WTC11 (cell line): ENCODE measurements around the gene FOXO1. TPM values are rescaled to one million over a fixed set of nuclear protein-coding genes. Genes with fewer than 3 reads are reported as not detected.

Source experiments
- ATF1 ChIP-seq: sonication (generic); formaldehyde crosslinking; IDR thresholded peaks from 2 replicates; pipeline ENCODE4 v1.8.1; 2023; ENCODE audit warnings: mild to moderate bottlenecking, moderate library complexity, missing genetic modification reagents
- CREM ChIP-seq: sonication (generic); formaldehyde crosslinking; IDR thresholded peaks from 2 replicates; pipeline ENCODE4 v1.8.1; 2022; ENCODE audit warnings: mild to moderate bottlenecking, missing genetic modification reagents, moderate library complexity
- ELF4 ChIP-seq: sonication (generic); formaldehyde crosslinking; IDR thresholded peaks from 2 replicates; pipeline ENCODE4 v1.8.1; 2022; ENCODE audit warnings: low read depth, mild to moderate bottlenecking, moderate library complexity, missing genetic modification reagents
- MYBL2 ChIP-seq: sonication (generic); formaldehyde crosslinking; IDR thresholded peaks from 2 replicates; pipeline ENCODE4 v1.8.1; 2023; ENCODE audit warnings: mild to moderate bottlenecking, moderate library complexity, missing genetic modification reagents
- OVOL2 ChIP-seq: fragments of 250-450 bp; sonication (Bioruptor Pico); IDR thresholded peaks from 2 replicates; pipeline ENCODE4 v1.9.0; 2021; ENCODE audit warnings: mild to moderate bottlenecking, borderline replicate concordance
- PRRX2 ChIP-seq: fragments of 250-450 bp; sonication (Bioruptor Pico); IDR thresholded peaks from 2 replicates; pipeline ENCODE4 v1.8.0; 2021; ENCODE audit warnings: mild to moderate bottlenecking
- SMAD3 ChIP-seq: sonication (generic); formaldehyde crosslinking; IDR thresholded peaks from 2 replicates; pipeline ENCODE4 v1.8.0; 2022; ENCODE audit warnings: missing genetic modification reagents, mild to moderate bottlenecking, borderline replicate concordance
- SP1 ChIP-seq: sonication (generic); formaldehyde crosslinking; conservative IDR thresholded peaks from 2 replicates; pipeline ENCODE4 v1.8.1; 2022; ENCODE audit warnings: missing genetic modification reagents
- TEAD4 ChIP-seq: sonication (generic); formaldehyde crosslinking; IDR thresholded peaks from 2 replicates; pipeline ENCODE4 v1.8.0; 2022; ENCODE audit warnings: mild to moderate bottlenecking, missing genetic modification reagents
- TP53 ChIP-seq: sonication (generic); formaldehyde crosslinking; IDR thresholded peaks from 2 replicates; pipeline ENCODE4 v1.8.1; 2023; ENCODE audit warnings: mild to moderate bottlenecking, missing genetic modification reagents
- ZNF396 ChIP-seq: fragments of 250-450 bp; sonication (Bioruptor Pico); IDR thresholded peaks from 2 replicates; pipeline ENCODE4 v1.8.0; 2021; ENCODE audit warnings: mild to moderate bottlenecking, moderate library complexity, borderline replicate concordance
- total RNA-seq: library from RNA; stranded (reverse); gene quantifications from 3 replicates; pipeline ENCODE4 v1.2.3, GENCODE V29; 2021
- TF ChIP-seq, protein P1 (sequence below): sonication (generic); formaldehyde crosslinking; IDR thresholded peaks from 2 replicates; pipeline ENCODE4 v1.8.0; 2023; ENCODE audit warnings: missing genetic modification reagents, mild to moderate bottlenecking, borderline replicate concordance
- TF ChIP-seq, protein P2 (sequence below): fragments of 250-450 bp; sonication (Bioruptor Pico); conservative IDR thresholded peaks from 2 replicates; pipeline ENCODE4 v1.9.0; 2021; ENCODE audit warnings: mild to moderate bottlenecking
- TF ChIP-seq, protein P3 (sequence below): sonication (generic); formaldehyde crosslinking; conservative IDR thresholded peaks from 2 replicates; pipeline ENCODE4 v1.8.1; 2022; ENCODE audit warnings: mild to moderate bottlenecking, missing genetic modification reagents
- TF ChIP-seq, protein P4 (sequence below): sonication (generic); formaldehyde crosslinking; IDR thresholded peaks from 2 replicates; pipeline ENCODE4 v1.8.1; 2023; ENCODE audit warnings: mild to moderate bottlenecking, missing genetic modification reagents, moderate library complexity
- TF ChIP-seq, protein P5 (sequence below): sonication (generic); formaldehyde crosslinking; IDR thresholded peaks from 2 replicates; pipeline ENCODE4 v1.8.1; 2022; ENCODE audit warnings: missing genetic modification reagents, borderline replicate concordance
- TF ChIP-seq, protein P6 (sequence below): sonication (generic); formaldehyde crosslinking; IDR thresholded peaks from 2 replicates; pipeline ENCODE4 v1.8.1; 2022; ENCODE audit warnings: mild to moderate bottlenecking, missing genetic modification reagents, moderate library complexity, borderline replicate concordance
- TF ChIP-seq, protein P7 (sequence below): fragments of 250-450 bp; sonication (Bioruptor Pico); IDR thresholded peaks from 2 replicates; pipeline ENCODE4 v2.1.2; 2022; ENCODE audit warnings: mild to moderate bottlenecking, moderate library complexity
- TF ChIP-seq, protein P8 (sequence below): sonication (generic); formaldehyde crosslinking; IDR thresholded peaks from 2 replicates; pipeline ENCODE4 v1.8.0; 2022; ENCODE audit warnings: mild to moderate bottlenecking, missing genetic modification reagents
- TF ChIP-seq, protein P9 (sequence below): sonication (generic); formaldehyde crosslinking; IDR thresholded peaks from 2 replicates; pipeline ENCODE4 v1.8.1; 2023; ENCODE audit warnings: mild to moderate bottlenecking, missing genetic modification reagents
- TF ChIP-seq, protein P10 (sequence below): sonication (generic); formaldehyde crosslinking; IDR thresholded peaks from 2 replicates; pipeline ENCODE4 v1.8.0; 2022; ENCODE audit warnings: mild to moderate bottlenecking, missing genetic modification reagents

Gene FOXO1
- total RNA-seq, 1 experiment from 2014 or later, result 37.9 TPM

DNA sequence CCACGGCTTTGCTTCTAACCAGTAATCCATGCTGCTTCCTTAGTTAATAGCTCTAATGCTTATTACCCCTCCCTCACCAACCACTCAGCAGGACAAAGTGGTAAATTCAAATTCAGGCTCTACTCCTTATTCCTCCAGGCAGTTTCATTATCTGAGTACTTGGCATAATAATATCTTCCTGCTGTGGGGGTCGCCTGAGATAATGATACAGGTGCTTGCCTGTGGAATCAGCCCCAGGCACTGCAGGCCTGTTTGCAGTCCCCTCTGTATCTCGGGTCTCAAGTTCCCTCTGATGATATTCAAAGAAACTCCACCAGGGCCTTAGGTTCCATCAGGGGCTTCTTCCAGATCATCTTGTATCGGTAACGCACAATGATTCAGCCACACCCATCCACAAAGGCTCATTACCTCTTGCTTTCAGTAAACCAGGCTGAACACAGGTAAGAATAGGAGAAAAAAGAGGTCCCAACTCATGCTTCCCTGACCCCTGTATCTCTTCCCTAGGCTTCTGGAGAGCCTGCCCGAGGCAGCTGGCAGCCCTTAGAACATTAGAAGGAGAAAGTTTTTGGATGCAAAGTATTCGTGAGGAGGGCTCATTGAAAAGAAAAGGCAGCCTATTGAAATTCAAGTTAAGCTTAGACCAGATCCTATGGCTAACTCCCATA is 14.3 kb upstream of the FOXO1 start (continued):
- TF ChIP-seq, protein P1, sequence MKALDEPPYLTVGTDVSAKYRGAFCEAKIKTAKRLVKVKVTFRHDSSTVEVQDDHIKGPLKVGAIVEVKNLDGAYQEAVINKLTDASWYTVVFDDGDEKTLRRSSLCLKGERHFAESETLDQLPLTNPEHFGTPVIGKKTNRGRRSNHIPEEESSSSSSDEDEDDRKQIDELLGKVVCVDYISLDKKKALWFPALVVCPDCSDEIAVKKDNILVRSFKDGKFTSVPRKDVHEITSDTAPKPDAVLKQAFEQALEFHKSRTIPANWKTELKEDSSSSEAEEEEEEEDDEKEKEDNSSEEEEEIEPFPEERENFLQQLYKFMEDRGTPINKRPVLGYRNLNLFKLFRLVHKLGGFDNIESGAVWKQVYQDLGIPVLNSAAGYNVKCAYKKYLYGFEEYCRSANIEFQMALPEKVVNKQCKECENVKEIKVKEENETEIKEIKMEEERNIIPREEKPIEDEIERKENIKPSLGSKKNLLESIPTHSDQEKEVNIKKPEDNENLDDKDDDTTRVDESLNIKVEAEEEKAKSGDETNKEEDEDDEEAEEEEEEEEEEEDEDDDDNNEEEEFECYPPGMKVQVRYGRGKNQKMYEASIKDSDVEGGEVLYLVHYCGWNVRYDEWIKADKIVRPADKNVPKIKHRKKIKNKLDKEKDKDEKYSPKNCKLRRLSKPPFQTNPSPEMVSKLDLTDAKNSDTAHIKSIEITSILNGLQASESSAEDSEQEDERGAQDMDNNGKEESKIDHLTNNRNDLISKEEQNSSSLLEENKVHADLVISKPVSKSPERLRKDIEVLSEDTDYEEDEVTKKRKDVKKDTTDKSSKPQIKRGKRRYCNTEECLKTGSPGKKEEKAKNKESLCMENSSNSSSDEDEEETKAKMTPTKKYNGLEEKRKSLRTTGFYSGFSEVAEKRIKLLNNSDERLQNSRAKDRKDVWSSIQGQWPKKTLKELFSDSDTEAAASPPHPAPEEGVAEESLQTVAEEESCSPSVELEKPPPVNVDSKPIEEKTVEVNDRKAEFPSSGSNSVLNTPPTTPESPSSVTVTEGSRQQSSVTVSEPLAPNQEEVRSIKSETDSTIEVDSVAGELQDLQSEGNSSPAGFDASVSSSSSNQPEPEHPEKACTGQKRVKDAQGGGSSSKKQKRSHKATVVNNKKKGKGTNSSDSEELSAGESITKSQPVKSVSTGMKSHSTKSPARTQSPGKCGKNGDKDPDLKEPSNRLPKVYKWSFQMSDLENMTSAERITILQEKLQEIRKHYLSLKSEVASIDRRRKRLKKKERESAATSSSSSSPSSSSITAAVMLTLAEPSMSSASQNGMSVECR, result no peak
- TF ChIP-seq, protein P2, sequence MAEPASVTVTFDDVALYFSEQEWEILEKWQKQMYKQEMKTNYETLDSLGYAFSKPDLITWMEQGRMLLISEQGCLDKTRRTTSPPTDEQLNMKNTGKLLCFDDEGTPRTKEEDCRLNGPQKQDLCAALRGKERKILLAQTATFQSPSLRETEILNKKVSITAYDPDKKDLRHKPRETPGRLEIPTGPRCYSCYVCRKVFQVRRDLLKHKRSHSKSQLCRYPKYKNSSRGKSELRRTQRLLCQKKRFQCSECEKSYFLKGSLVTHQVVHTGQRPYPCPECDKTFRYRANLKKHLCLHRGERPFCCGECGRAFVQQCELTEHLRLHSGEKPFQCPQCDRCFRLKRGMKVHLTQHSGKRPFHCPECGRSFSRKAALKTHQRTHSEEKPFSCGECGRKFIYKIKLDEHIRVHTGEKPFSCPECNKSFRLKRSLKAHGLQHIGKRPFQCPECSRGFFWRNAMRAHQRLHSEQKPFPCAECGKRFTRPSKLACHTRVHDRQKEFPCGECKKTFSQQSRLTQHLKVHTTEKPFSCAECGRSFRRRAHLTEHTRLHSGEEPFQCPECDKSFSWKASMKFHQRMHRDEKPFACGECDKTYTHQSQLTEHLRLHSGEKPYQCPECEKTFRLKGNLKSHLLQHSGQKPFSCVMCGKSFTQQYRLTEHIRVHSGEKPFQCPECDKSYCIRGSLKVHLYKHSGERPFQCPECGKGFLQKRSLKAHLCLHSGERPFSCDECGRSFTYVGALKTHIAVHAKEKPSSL, result no peak
- TF ChIP-seq, protein P3, sequence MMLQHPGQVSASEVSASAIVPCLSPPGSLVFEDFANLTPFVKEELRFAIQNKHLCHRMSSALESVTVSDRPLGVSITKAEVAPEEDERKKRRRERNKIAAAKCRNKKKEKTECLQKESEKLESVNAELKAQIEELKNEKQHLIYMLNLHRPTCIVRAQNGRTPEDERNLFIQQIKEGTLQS, result no peak
- TF ChIP-seq ELF4 (CRISPR knock-in tag) (no peak), SMAD3 (no peak), ATF1 (CRISPR knock-in tag) (no peak), OVOL2 (no peak), SP1 (CRISPR knock-in tag) (no peak), MYBL2 (CRISPR knock-in tag) (no peak), CREM (no peak), PRRX2 (CRISPR knock-in tag) (no peak), TP53 (CRISPR knock-in tag) (no peak), TEAD4 (CRISPR knock-in tag) (no peak), ZNF396 (no peak)
- TF ChIP-seq, protein P4, sequence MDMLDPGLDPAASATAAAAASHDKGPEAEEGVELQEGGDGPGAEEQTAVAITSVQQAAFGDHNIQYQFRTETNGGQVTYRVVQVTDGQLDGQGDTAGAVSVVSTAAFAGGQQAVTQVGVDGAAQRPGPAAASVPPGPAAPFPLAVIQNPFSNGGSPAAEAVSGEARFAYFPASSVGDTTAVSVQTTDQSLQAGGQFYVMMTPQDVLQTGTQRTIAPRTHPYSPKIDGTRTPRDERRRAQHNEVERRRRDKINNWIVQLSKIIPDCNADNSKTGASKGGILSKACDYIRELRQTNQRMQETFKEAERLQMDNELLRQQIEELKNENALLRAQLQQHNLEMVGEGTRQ (CRISPR knock-in tag), result no peak
- TF ChIP-seq, protein P5, sequence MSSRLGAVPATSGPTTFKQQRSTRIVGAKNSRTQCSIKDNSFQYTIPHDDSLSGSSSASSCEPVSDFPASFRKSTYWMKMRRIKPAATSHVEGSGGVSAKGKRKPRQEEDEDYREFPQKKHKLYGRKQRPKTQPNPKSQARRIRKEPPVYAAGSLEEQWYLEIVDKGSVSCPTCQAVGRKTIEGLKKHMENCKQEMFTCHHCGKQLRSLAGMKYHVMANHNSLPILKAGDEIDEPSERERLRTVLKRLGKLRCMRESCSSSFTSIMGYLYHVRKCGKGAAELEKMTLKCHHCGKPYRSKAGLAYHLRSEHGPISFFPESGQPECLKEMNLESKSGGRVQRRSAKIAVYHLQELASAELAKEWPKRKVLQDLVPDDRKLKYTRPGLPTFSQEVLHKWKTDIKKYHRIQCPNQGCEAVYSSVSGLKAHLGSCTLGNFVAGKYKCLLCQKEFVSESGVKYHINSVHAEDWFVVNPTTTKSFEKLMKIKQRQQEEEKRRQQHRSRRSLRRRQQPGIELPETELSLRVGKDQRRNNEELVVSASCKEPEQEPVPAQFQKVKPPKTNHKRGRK (CRISPR knock-in tag), result no peak
- TF ChIP-seq, protein P6, sequence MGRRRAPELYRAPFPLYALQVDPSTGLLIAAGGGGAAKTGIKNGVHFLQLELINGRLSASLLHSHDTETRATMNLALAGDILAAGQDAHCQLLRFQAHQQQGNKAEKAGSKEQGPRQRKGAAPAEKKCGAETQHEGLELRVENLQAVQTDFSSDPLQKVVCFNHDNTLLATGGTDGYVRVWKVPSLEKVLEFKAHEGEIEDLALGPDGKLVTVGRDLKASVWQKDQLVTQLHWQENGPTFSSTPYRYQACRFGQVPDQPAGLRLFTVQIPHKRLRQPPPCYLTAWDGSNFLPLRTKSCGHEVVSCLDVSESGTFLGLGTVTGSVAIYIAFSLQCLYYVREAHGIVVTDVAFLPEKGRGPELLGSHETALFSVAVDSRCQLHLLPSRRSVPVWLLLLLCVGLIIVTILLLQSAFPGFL, result no peak
- TF ChIP-seq, protein P7, sequence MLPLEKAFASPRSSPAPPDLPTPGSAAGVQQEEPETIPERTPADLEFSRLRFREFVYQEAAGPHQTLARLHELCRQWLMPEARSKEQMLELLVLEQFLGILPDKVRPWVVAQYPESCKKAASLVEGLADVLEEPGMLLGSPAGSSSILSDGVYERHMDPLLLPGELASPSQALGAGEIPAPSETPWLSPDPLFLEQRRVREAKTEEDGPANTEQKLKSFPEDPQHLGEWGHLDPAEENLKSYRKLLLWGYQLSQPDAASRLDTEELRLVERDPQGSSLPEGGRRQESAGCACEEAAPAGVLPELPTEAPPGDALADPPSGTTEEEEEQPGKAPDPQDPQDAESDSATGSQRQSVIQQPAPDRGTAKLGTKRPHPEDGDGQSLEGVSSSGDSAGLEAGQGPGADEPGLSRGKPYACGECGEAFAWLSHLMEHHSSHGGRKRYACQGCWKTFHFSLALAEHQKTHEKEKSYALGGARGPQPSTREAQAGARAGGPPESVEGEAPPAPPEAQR (CRISPR knock-in tag), result no peak
- TF ChIP-seq, protein P8, sequence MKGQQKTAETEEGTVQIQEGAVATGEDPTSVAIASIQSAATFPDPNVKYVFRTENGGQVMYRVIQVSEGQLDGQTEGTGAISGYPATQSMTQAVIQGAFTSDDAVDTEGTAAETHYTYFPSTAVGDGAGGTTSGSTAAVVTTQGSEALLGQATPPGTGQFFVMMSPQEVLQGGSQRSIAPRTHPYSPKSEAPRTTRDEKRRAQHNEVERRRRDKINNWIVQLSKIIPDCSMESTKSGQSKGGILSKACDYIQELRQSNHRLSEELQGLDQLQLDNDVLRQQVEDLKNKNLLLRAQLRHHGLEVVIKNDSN (CRISPR knock-in tag), result no peak
- TF ChIP-seq, protein P9, sequence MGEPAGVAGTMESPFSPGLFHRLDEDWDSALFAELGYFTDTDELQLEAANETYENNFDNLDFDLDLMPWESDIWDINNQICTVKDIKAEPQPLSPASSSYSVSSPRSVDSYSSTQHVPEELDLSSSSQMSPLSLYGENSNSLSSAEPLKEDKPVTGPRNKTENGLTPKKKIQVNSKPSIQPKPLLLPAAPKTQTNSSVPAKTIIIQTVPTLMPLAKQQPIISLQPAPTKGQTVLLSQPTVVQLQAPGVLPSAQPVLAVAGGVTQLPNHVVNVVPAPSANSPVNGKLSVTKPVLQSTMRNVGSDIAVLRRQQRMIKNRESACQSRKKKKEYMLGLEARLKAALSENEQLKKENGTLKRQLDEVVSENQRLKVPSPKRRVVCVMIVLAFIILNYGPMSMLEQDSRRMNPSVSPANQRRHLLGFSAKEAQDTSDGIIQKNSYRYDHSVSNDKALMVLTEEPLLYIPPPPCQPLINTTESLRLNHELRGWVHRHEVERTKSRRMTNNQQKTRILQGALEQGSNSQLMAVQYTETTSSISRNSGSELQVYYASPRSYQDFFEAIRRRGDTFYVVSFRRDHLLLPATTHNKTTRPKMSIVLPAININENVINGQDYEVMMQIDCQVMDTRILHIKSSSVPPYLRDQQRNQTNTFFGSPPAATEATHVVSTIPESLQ, result no peak
- TF ChIP-seq, protein P10, sequence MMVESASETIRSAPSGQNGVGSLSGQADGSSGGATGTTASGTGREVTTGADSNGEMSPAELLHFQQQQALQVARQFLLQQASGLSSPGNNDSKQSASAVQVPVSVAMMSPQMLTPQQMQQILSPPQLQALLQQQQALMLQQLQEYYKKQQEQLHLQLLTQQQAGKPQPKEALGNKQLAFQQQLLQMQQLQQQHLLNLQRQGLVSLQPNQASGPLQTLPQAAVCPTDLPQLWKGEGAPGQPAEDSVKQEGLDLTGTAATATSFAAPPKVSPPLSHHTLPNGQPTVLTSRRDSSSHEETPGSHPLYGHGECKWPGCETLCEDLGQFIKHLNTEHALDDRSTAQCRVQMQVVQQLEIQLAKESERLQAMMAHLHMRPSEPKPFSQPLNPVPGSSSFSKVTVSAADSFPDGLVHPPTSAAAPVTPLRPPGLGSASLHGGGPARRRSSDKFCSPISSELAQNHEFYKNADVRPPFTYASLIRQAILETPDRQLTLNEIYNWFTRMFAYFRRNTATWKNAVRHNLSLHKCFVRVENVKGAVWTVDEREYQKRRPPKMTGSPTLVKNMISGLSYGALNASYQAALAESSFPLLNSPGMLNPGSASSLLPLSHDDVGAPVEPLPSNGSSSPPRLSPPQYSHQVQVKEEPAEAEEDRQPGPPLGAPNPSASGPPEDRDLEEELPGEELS, result peak; percentile 82; the same call in 1 of the 2 replicates
